GM10266 (cell line): ENCODE measurements around the gene OXT.

Experiments used
- DNase-seq: peaks from one replicate; pipeline ENCODE4 v3.0.0; 2012; ENCODE audit errors: extremely low spot score
- CTCF ChIP-seq: IDR thresholded peaks from 2 replicates; pipeline ENCODE4 v1.5.1; 2012; ENCODE audit warnings: mild to moderate bottlenecking, low read depth; ENCODE audit not compliant: control insufficient read depth, insufficient read depth; ENCODE audit errors: missing control alignments

OXT gene

GRCh38 chr20:3093861-3094361 lies 22.5 kb downstream of the OXT start:
- no peak for DNase-seq
- no peak for TF ChIP-seq CTCF

GRCh38 chr20:3094848-3095629 lies 23.6 kb downstream of the OXT start:
- TF ChIP-seq CTCF = no peak
- DNase-seq = no peak

GRCh38 chr20:3100480-3100879 lies 29.1 kb downstream of the OXT start:
- no peak for DNase-seq
- no peak for TF ChIP-seq CTCF

- no peak for DNase-seq
- TF ChIP-seq CTCF = no peak
These were observed 29.8 kb downstream of the OXT start for GRCh38 chr20:3101251-3101650.

- no peak for DNase-seq
- TF ChIP-seq CTCF = no peak
These were observed 30.5 kb downstream of the OXT start for GRCh38 chr20:3101737-3102574.

- no peak for TF ChIP-seq CTCF
- DNase-seq = no peak
These were observed 31.4 kb downstream of the OXT start for GRCh38 chr20:3102575-3103368.
